ENCODE measurements around the gene TNFAIP8L3.
"Not testable (repeated sequence)": the region's sequence is repeated elsewhere in the genome, so short reads cannot be mapped to it uniquely, and the experiment has no call there.

TNFAIP8L3 gene

GRCh38 chr15:51094606-51095569 lies at the start of gene TNFAIP8L3:
Gene TNFAIP8L3, minus strand, starts transcription at chr15:51094906. Its CDS starts 311 bp downstream, at chr15:51094595.
- DNase-seq (ENCODE audit: low read depth) = no peak
- TF ChIP-seq CTCF (conservative IDR thresholded peaks at IDR 0.05; ENCODE audit: low read depth, low read length) = no peak
- H3K4me3 ChIP-seq (ENCODE audit: low read length) = peak within 1 kb of the TSS; percentile 50

- DNase-seq (ENCODE audit: low read depth) = peak; percentile 55
- TF ChIP-seq CTCF (conservative IDR thresholded peaks at IDR 0.05; ENCODE audit: low read depth, low read length) = no peak
- H3K4me3 ChIP-seq (ENCODE audit: low read length) = no peak overlapping the region
These were observed 49.4 kb upstream of the TNFAIP8L3 start for GRCh38 chr15:51144021-51144532.

- H3K4me3 ChIP-seq (ENCODE audit: low read length); DNase-seq (ENCODE audit: low read depth): not testable (repeated sequence)
These were observed 45.6 kb upstream of the TNFAIP8L3 start for GRCh38 chr15:51140347-51140746.

- no peak for TF ChIP-seq CTCF (conservative IDR thresholded peaks at IDR 0.05; ENCODE audit: low read depth, low read length)
- DNase-seq (ENCODE audit: low read depth) = no peak
- H3K4me3 ChIP-seq (ENCODE audit: low read length) = no peak overlapping the region
These were observed 44.4 kb upstream of the TNFAIP8L3 start for GRCh38 chr15:51139091-51139490.

- TF ChIP-seq CTCF (conservative IDR thresholded peaks at IDR 0.05; ENCODE audit: low read depth, low read length) = no peak
- H3K4me3 ChIP-seq (ENCODE audit: low read length) = no peak overlapping the region
- DNase-seq (ENCODE audit: low read depth) = no peak
These were observed 43.2 kb upstream of the TNFAIP8L3 start for GRCh38 chr15:51137880-51138430.

GRCh38 chr15:51137024-51137423 lies 42.3 kb upstream of the TNFAIP8L3 start:
- TF ChIP-seq CTCF (conservative IDR thresholded peaks at IDR 0.05; ENCODE audit: low read depth, low read length) = no peak
- no peak for DNase-seq (ENCODE audit: low read depth)
- no peak overlapping the region for H3K4me3 ChIP-seq (ENCODE audit: low read length)

GRCh38 chr15:51135276-51135675 lies 40.6 kb upstream of the TNFAIP8L3 start:
- DNase-seq (ENCODE audit: low read depth) = peak; percentile 46
- no peak for TF ChIP-seq CTCF (conservative IDR thresholded peaks at IDR 0.05; ENCODE audit: low read depth, low read length)
- no peak overlapping the region for H3K4me3 ChIP-seq (ENCODE audit: low read length)
